HEK293T (cell line): Measurements from ENCODE around the gene DQX1.

Experiments used
- CTCF ChIA-PET: fragments of 350-600 bp; formaldehyde crosslinking; extraction: SDS; loops from one replicate; lab custom pipeline; 2021; ENCODE audit warnings: antibody characterized with exemption, inconsistent platforms; lab: Yijun Ruan, JAX
- POLR2A ChIA-PET: fragments of 350-600 bp; formaldehyde crosslinking; extraction: SDS; loops from one replicate; lab custom pipeline; 2020; ENCODE audit warnings: antibody characterized with exemption, inconsistent platforms; lab: Yijun Ruan, JAX
- DNase-seq: peaks from one replicate; pipeline ENCODE4 v3.0.0; 2012; ENCODE audit warnings: mixed read lengths; ENCODE audit errors: extremely low spot score
- ARNT ChIP-seq: fragments of 450-650 bp; IDR thresholded peaks from 2 replicates; pipeline ENCODE4 v1.6.1; 2017; ENCODE audit warnings: mild to moderate bottlenecking
- BHLHE40 ChIP-seq: fragments of 450-650 bp; IDR thresholded peaks from 2 replicates; pipeline ENCODE4 v1.6.1; 2016; ENCODE audit warnings: mild to moderate bottlenecking, moderate library complexity, borderline replicate concordance
- CTBP1 ChIP-seq: fragments of 450-650 bp; IDR thresholded peaks from 2 replicates; pipeline ENCODE4 v1.6.1; 2016; ENCODE audit warnings: borderline replicate concordance
- ELF4 ChIP-seq: fragments of 450-650 bp; IDR thresholded peaks from 2 replicates; pipeline ENCODE4 v1.6.1; 2017; ENCODE audit warnings: antibody characterized with exemption
- FOXA1 ChIP-seq: fragments of 450-650 bp; IDR thresholded peaks from 2 replicates; pipeline ENCODE4 v1.6.1; 2016; ENCODE audit warnings: mild to moderate bottlenecking
- FOXK2 ChIP-seq: fragments of 450-650 bp; IDR thresholded peaks from 2 replicates; pipeline ENCODE4 v1.6.1; 2016; ENCODE audit warnings: mild to moderate bottlenecking
- FOXM1 ChIP-seq: fragments of 450-650 bp; IDR thresholded peaks from 2 replicates; pipeline ENCODE4 v1.6.1; 2017; ENCODE audit warnings: mild to moderate bottlenecking, borderline replicate concordance
- HDGF ChIP-seq: fragments of 450-650 bp; IDR thresholded peaks from 2 replicates; pipeline ENCODE4 v1.6.1; 2017; ENCODE audit warnings: antibody characterized with exemption, borderline replicate concordance
- L3MBTL2 ChIP-seq: fragments of 450-650 bp; conservative IDR thresholded peaks from 2 replicates; pipeline ENCODE4 v1.6.1; 2016; ENCODE audit warnings: mild to moderate bottlenecking
- LEF1 ChIP-seq: fragments of 450-650 bp; IDR thresholded peaks from 2 replicates; pipeline ENCODE4 v1.6.1; 2017; ENCODE audit warnings: mild to moderate bottlenecking, borderline replicate concordance
- NFRKB ChIP-seq: fragments of 450-650 bp; IDR thresholded peaks from 2 replicates; pipeline ENCODE4 v1.6.1; 2016; ENCODE audit warnings: mild to moderate bottlenecking, moderate library complexity
- PKNOX1 ChIP-seq: fragments of 450-650 bp; IDR thresholded peaks from 2 replicates; pipeline ENCODE4 v1.6.1; 2016
- SP1 ChIP-seq: fragments of 450-650 bp; IDR thresholded peaks from 2 replicates; pipeline ENCODE4 v1.6.1; 2017
- SUZ12 ChIP-seq: fragments of 450-650 bp; IDR thresholded peaks from 2 replicates; pipeline ENCODE4 v1.6.1; 2016; ENCODE audit warnings: mild to moderate bottlenecking
- TARDBP ChIP-seq: fragments of 450-650 bp; IDR thresholded peaks from 2 replicates; pipeline ENCODE4 v1.6.1; 2016
- ZNF384 ChIP-seq: fragments of 450-650 bp; IDR thresholded peaks from 2 replicates; pipeline ENCODE4 v1.6.1; 2016

The DQX1 gene

GRCh38 chr2:74530239-74531187 lies 4.5 kb upstream of the DQX1 start:
- DNase-seq, result peak; percentile 50
- ChIA-PET POLR2A (interaction anchor here (0.7 to 8.4 kb wide), 16 partner anchors 9 to 139 kb away, joined by 3 to 70 read pairs (median 4); partner anchors contain the start of genes CCDC142, INO80B, MRPL53 and PCGF1), CTCF (interaction anchor here (0.8 to 1.7 kb wide), 3 partner anchors 47 to 57 kb away, joined by 3 to 4 read pairs (median 4); partner anchors contain the start of genes CCDC142 and TTC31)
- TF ChIP-seq ZNF384 (no peak), L3MBTL2 (peak; percentile 88), HDGF (no peak), PKNOX1 (no peak), SUZ12 (no peak), SP1 (no peak)

GRCh38 chr2:74529357-74530238 lies 3.6 kb upstream of the DQX1 start, which contains the start of the genes AUP1 and HTRA2:
Gene AUP1, minus strand, starts transcription at chr2:74529706. Its CDS starts 77 bp downstream, at chr2:74529629.
Gene HTRA2, plus strand, starts transcription at chr2:74529933. Its CDS starts 74 bp downstream, at chr2:74530007.
- ChIA-PET CTCF (interaction anchor here (1.2 kb wide), 1 partner anchor 48 kb away, joined by 4 read pairs; no protein-coding TSS in a partner anchor), POLR2A (interaction anchor here (0.5 to 8.4 kb wide), 18 partner anchors 9 to 138 kb away, joined by 3 to 70 read pairs (median 4); partner anchors contain the start of genes CCDC142, INO80B, LOXL3 and MRPL53)
- peak; percentile 96 for DNase-seq
- TF ChIP-seq SUZ12, result no peak; the same call in 1 of the 2 replicates
- 0 out of 2 replicates have a peak, but pooled peaks have one; percentile 42 for TF ChIP-seq HDGF
- TF ChIP-seq FOXM1, result no peak
- no peak for TF ChIP-seq PKNOX1
- TF ChIP-seq ARNT, result no peak
- TF ChIP-seq ELF4, result peak; percentile 79
- no peak for TF ChIP-seq FOXA1
- TF ChIP-seq L3MBTL2, result peak; percentile 57; the same call in 1 of the 2 replicates

DNA sequence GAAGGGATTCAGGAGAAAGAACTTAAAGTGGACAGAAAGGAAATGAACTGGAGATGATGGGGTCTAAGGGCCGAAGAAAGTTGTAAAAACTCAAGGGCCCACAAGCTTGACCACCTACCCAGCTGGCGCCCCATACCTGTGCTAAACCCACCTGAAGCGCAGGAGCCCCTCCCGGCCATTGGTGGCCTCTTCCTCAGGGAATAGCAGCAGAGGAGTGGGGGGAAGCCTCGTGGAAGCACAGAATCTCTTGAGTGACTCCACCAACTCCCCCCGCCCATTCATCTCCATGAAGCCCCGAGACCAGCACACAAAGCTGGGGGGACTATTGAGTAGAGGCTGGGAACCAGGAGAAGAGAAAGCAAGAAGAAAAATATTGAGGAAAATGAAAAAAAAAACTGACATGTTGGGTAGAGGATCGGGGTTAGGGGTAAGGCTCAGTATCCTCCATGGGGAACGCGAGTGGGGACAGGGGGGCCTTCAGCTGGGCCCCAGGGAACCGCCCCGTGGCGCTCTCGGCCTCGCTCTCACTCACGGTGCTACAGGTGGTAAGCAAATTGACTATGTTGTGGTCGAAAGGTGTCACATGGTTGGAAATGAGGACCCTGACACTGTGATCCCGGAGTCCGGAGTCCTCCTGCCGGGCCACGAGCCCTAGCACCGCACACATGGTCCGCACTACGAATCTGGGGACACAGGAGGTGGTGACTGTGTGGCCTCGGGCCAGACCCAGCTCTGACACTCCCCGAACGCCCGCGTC lies 2.7 kb upstream of the DQX1 start:
- no peak for DNase-seq
- POLR2A ChIA-PET, result interaction anchor here (1.1 to 8.4 kb wide), 12 partner anchors 9 to 137 kb away, joined by 3 to 70 read pairs (median 4); partner anchors contain the start of genes CCDC142, INO80B, MRPL53 and PCGF1
- CTCF ChIA-PET, result no interaction called here
- TF ChIP-seq SUZ12, result no peak
- TF ChIP-seq ZNF384, result no peak
- no peak for TF ChIP-seq FOXA1
- TF ChIP-seq ELF4, result no peak
- no peak for TF ChIP-seq FOXK2
- TF ChIP-seq HDGF, result no peak
- no peak for TF ChIP-seq ARNT
- no peak for TF ChIP-seq BHLHE40
- TF ChIP-seq L3MBTL2, result no peak
- no peak for TF ChIP-seq LEF1
- no peak for TF ChIP-seq TARDBP
- TF ChIP-seq PKNOX1, result no peak
- TF ChIP-seq SP1, result no peak
- no peak for TF ChIP-seq FOXM1

GRCh38 chr2:74527741-74528140 lies 1.7 kb upstream of the DQX1 start:
- ChIA-PET POLR2A (interaction anchor here (1.1 to 8.4 kb wide), 2 partner anchors 16 to 20 kb away, joined by 3 to 70 read pairs; partner anchors contain the start of gene PCGF1), CTCF (no interaction called here)
- no peak for TF ChIP-seq TARDBP
- DNase-seq, result no peak

GRCh38 chr2:74526649-74527230 lies 709 bp upstream of the DQX1 start:
- DNase-seq, result no peak
- TF ChIP-seq FOXA1 (no peak), CTBP1 (no peak), ELF4 (no peak), ARNT (no peak), ZNF384 (no peak), HDGF (no peak), NFRKB (no peak), TARDBP (no peak), LEF1 (no peak), SP1 (no peak), BHLHE40 (no peak), SUZ12 (no peak), L3MBTL2 (no peak), PKNOX1 (no peak), FOXK2 (no peak), FOXM1 (no peak)
- ChIA-PET POLR2A (interaction anchor here (1.1 to 8.4 kb wide), 3 partner anchors 17 to 44 kb away, joined by 3 to 70 read pairs (median 3); partner anchors contain the start of gene PCGF1), CTCF (interaction anchor here (1.0 kb wide), 1 partner anchor 62 kb away, joined by 3 read pairs; no protein-coding TSS in a partner anchor)
